Measurements from ENCODE around the gene PIGC. TPM values are rescaled to one million over a fixed set of nuclear protein-coding genes. Genes with fewer than 3 reads are reported as not detected.

The PIGC gene
- total and polyA plus RNA-seq, 7 donors, result 15.3 to 37.4 (median 22.3) TPM

- TF ChIP-seq POLR2AphosphoS5 (IDR thresholded peaks at IDR 0.05), result no peak
- TF ChIP-seq EP300 (IDR thresholded peaks at IDR 0.05), result no peak
- no peak for TF ChIP-seq CTCF (IDR thresholded peaks at IDR 0.05)
- TF ChIP-seq POLR2A (IDR thresholded peaks at IDR 0.05), result no peak
- Histone ChIP-seq H3K36me3 (no peaks in the 10 kb centered on the region), H3K4me1 (no peaks in the 10 kb centered on the region), H3K9me3 (no peaks in the 10 kb centered on the region), H3K27me3 (no peaks in the 10 kb centered on the region), H3K27ac (no peak overlapping the region), H3K4me3 (no peak overlapping the region)
- DNase-seq, result no peak
- intact Hi-C loops (cut with DNase I), result no loop called here
These were observed 29.5 kb downstream of the PIGC start for GRCh38 chr1:172414331-172414730.

GRCh38 chr1:172411791-172412338 lies 32.0 kb downstream of the PIGC start:
- no peaks in the 10 kb centered on the region for H3K27me3 ChIP-seq

GRCh38 chr1:172410027-172410426 lies 33.8 kb downstream of the PIGC start:
- Histone ChIP-seq H3K9me3 (no peaks in the 10 kb centered on the region), H3K27ac (no peak overlapping the region), H3K27me3 (no peaks in the 10 kb centered on the region), H3K4me1 (no peaks in the 10 kb centered on the region), H3K4me3 (no peak overlapping the region), H3K36me3 (no peaks in the 10 kb centered on the region)
- intact Hi-C loops (cut with DNase I), result no loop called here
- no peak for TF ChIP-seq CTCF (IDR thresholded peaks at IDR 0.05)
- TF ChIP-seq POLR2AphosphoS5 (IDR thresholded peaks at IDR 0.05), result no peak
- no peak for TF ChIP-seq POLR2A (IDR thresholded peaks at IDR 0.05)
- no peak for TF ChIP-seq EP300 (IDR thresholded peaks at IDR 0.05)
- WGBS, 2 donors, result 89 to 97% methylated on average over 1 of the region's 1 CpG
- no peak for DNase-seq

More at GRCh38 chr1:172411791-172412338, 32.0 kb downstream of the PIGC start:
- H3K4me1 ChIP-seq, result no peaks in the 10 kb centered on the region
- intact Hi-C loops (cut with DNase I), result no loop called here
- 89% methylated on average over 2 of the region's 2 CpGs for WGBS, 2 donors
- H3K27ac ChIP-seq, result no peak overlapping the region
- no peaks in the 10 kb centered on the region for H3K36me3 ChIP-seq
- TF ChIP-seq POLR2A (IDR thresholded peaks at IDR 0.05), result no peak
- no peak for TF ChIP-seq CTCF (IDR thresholded peaks at IDR 0.05)
- no peak for TF ChIP-seq POLR2AphosphoS5 (IDR thresholded peaks at IDR 0.05)
- TF ChIP-seq EP300 (IDR thresholded peaks at IDR 0.05), result no peak
- H3K4me3 ChIP-seq, result no peak overlapping the region
- no peaks in the 10 kb centered on the region for H3K9me3 ChIP-seq
- no peak for DNase-seq

- DNase-seq, result no peak
- H3K27ac ChIP-seq, result no peak overlapping the region
- H3K4me3 ChIP-seq, result no peak overlapping the region
- no peaks in the 10 kb centered on the region for H3K27me3 ChIP-seq
- H3K36me3 ChIP-seq, result no peaks in the 10 kb centered on the region
- intact Hi-C loops (cut with DNase I), result no loop called here
- H3K4me1 ChIP-seq, result no peaks in the 10 kb centered on the region
- no peaks in the 10 kb centered on the region for H3K9me3 ChIP-seq
- 83 to 97% methylated on average over 1 of the region's 1 CpG for WGBS, 2 donors
- TF ChIP-seq POLR2A (IDR thresholded peaks at IDR 0.05) (no peak), EP300 (IDR thresholded peaks at IDR 0.05) (no peak), CTCF (IDR thresholded peaks at IDR 0.05) (no peak), POLR2AphosphoS5 (IDR thresholded peaks at IDR 0.05) (no peak)
These were observed 34.9 kb downstream of the PIGC start for GRCh38 chr1:172408958-172409357.

- H3K27me3 ChIP-seq, result no peaks in the 10 kb centered on the region
- no peak for DNase-seq
- no peaks in the 10 kb centered on the region for H3K9me3 ChIP-seq
- H3K36me3 ChIP-seq, result no peaks in the 10 kb centered on the region
- 52 to 89% methylated on average over 1 of the region's 1 CpG for WGBS, 2 donors
- H3K4me3 ChIP-seq, result no peak overlapping the region
- no peaks in the 10 kb centered on the region for H3K4me1 ChIP-seq
- intact Hi-C loops (cut with DNase I), result no loop called here
- TF ChIP-seq CTCF (IDR thresholded peaks at IDR 0.05) (no peak), POLR2A (IDR thresholded peaks at IDR 0.05) (no peak), POLR2AphosphoS5 (IDR thresholded peaks at IDR 0.05) (no peak), EP300 (IDR thresholded peaks at IDR 0.05) (no peak)
- no peak overlapping the region for H3K27ac ChIP-seq
These were observed 36.9 kb downstream of the PIGC start for GRCh38 chr1:172406968-172407367.
